Adrenal gland (tissue), 12 donors: ENCODE measurements around the gene EPHA10. TPM values are rescaled to one million over a fixed set of nuclear protein-coding genes. Genes with fewer than 3 reads are reported as not detected.

Experiments
- DNase-seq, 7 donors: peaks; one replicate each; pipeline ENCODE4 v3.0.0-alpha.2; 2019 to 2020
- H3K27ac ChIP-seq, 5 donors: fragments of 200-600 bp; sonication (generic) in 4 of 5; 1 replicate in 3 of 5; 2 replicates in 2 of 5; pipeline versions ENCODE4 v1.5.1 to v1.8.0; 2016 to 2020; ENCODE audit warnings: mild to moderate bottlenecking in 1 of 5
- H3K27me3 ChIP-seq: fragments of 200-600 bp; 2 replicates; pipeline ENCODE4 v1.8.0; 2021
- H3K36me3 ChIP-seq, 2 donors: fragments of 200-600 bp; replicated peaks in 1 of 2; 1 replicate in 1 of 2; 2 replicates in 1 of 2; pipeline versions ENCODE4 v1.5.1 to v1.8.0; 2018 to 2022
- H3K4me1 ChIP-seq, 2 donors: fragments of 200-600 bp; replicated peaks in 1 of 2; 1 replicate in 1 of 2; 2 replicates in 1 of 2; pipeline versions ENCODE4 v1.5.1 to v1.8.0; 2018 to 2021
- H3K4me3 ChIP-seq, 4 donors: fragments of 200-600 bp; sonication (generic) in 3 of 4; one replicate each; pipeline ENCODE4 v1.5.1; 2016 to 2018
- H3K9me3 ChIP-seq, 3 donors: fragments of 200-600 bp; sonication (generic) in 1 of 3; replicated peaks in 1 of 3; 1 replicate in 2 of 3; 2 replicates in 1 of 3; pipeline versions ENCODE4 v1.5.1 to v1.8.0; 2016 to 2021
- POLR2A ChIP-seq, 2 donors: fragments of 450-650 bp; IDR thresholded peaks; one replicate each; pipeline ENCODE4 v1.6.1; 2017; ENCODE audit warnings: antibody characterized with exemption in 2 of 2, mild to moderate bottlenecking in 2 of 2, moderate library complexity in 1 of 2
- WGBS, 4 donors: extraction: QIAGEN DNeasy Blood & Tissue Kit in 2 of 4; methylation state at CpG; one replicate each; pipeline versions ENCODE4 v1.1.5 to v1.1.7; 2013 to 2017; 5-methylcytosine and 5-hydroxymethylcytosine counted together
- intact Hi-C, 2 donors: fragments of 100-400 bp; cut with DNase I; formaldehyde crosslinking; loops; one replicate each; pipeline versions ENCODE4 v1.14.1 to v1.15.0; 2022 to 2023
- polyA plus RNA-seq, 3 donors: library from polyadenylated mRNA; stranded (reverse); fragments of 200-250 nt in 2 of 3; fragments of 350-450 nt in 1 of 3; fragmentation: Illumina TruSeq in 1 of 3; extraction: RNeasy Lipid Tissue Mini Kit (QIAGEN cat#74804) in 1 of 3; gene quantifications; one replicate each; pipeline ENCODE4 v1.2.3, GENCODE V29; 2013 to 2014
- small RNA-seq, 2 donors: library from RNA; depleted of rRNA; stranded (forward); fragments of <200 nt; gene quantifications; one replicate each; pipeline ENCODE3, GENCODE V24; 2016
- total RNA-seq, 9 donors: library from RNA; depleted of rRNA in 4 of 9; stranded (reverse); fragments of >200 nt in 4 of 9; fragments of 120-200 nt in 1 of 9; fragmentation: NEBNext Ultra II Directional in 1 of 9; extraction: Animal tissue kit (Norgen Biotek cat#: 25700) in 1 of 9; gene quantifications; one replicate each; pipeline versions ENCODE4 v1.1.0 to v1.2.4, GENCODE V29; 2013 to 2023
- TF ChIP-seq, protein P1 (sequence below), 6 experiments: fragments of 450-650 bp in 4 of 6; fragments of 200-600 bp in 2 of 6; sonication (generic) in 1 of 6; IDR thresholded peaks; 1 replicate in 5 of 6; 2 replicates in 1 of 6; pipeline versions ENCODE4 v1.5.1 to v1.8.0; 2016 to 2021; ENCODE audit warnings: antibody characterized with exemption in 6 of 6, mild to moderate bottlenecking in 2 of 6, moderate library complexity in 1 of 6
- donor health status: healthy with polysubstance abuse.
- donor health status: Bipolar disorder and iron deficiency.
- donor health status: DM: yes; HTN: yes; CAD: no.
- donor health status: DM: no; HTN: no; CAD: no.
- donor health status: DM: no; HTN: no; CAD: no.
- donor health status: DM: yes; HTN: yes; CAD: no.

Gene EPHA10
- total and polyA plus RNA-seq, 12 donors: 0.06 to 3.9 (median 0.48) TPM

DNA sequence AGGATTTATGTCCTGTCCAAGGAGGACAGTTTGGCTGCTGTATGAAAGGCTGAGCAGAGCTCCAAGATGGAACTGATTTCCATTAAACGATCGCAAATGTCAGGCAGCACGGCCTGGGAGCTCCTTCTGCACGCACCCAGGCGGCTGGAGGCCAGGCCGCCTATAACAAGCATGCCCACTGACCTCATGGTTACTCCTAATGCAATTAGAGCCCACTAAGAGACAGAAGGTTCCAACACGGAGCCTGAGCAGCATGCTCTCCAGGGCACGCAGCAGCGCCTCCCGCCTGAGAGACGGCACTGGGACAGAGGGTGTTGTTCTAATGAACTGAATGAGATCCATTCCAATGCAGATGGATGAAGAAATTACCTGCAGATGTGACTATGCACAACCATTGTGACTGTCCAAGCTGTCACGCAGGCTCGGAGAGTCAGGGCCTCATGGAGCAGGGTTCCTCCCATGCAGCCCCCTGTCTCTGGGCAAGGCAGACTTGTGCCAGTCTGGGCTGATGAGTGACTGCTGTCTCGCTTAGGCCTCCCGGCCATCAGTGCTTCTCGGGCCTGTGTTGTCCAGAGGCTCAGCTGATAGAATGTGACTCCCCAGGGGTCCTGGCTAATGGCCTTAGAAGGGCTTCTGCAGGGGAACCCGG, 97.8 kb downstream of the EPHA10 start:
- Histone ChIP-seq H3K27ac (no peak overlapping the region), H3K36me3 (no peaks in the 10 kb centered on the region), H3K9me3 (no peaks in the 10 kb centered on the region), H3K4me1 (no peaks in the 10 kb centered on the region), H3K27me3 (no peaks in the 10 kb centered on the region), H3K4me3 (no peak overlapping the region)
- no peak for TF ChIP-seq POLR2A (IDR thresholded peaks at IDR 0.05)
- TF ChIP-seq, protein P1, sequence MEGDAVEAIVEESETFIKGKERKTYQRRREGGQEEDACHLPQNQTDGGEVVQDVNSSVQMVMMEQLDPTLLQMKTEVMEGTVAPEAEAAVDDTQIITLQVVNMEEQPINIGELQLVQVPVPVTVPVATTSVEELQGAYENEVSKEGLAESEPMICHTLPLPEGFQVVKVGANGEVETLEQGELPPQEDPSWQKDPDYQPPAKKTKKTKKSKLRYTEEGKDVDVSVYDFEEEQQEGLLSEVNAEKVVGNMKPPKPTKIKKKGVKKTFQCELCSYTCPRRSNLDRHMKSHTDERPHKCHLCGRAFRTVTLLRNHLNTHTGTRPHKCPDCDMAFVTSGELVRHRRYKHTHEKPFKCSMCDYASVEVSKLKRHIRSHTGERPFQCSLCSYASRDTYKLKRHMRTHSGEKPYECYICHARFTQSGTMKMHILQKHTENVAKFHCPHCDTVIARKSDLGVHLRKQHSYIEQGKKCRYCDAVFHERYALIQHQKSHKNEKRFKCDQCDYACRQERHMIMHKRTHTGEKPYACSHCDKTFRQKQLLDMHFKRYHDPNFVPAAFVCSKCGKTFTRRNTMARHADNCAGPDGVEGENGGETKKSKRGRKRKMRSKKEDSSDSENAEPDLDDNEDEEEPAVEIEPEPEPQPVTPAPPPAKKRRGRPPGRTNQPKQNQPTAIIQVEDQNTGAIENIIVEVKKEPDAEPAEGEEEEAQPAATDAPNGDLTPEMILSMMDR (IDR thresholded peaks at IDR 0.05): no peak
- WGBS, 4 donors: 48 to 69% (median 60%) methylated on average over 7 to 17 of the region's 17 CpGs
- no peak for DNase-seq
- intact Hi-C loops: no loop called here

DNA sequence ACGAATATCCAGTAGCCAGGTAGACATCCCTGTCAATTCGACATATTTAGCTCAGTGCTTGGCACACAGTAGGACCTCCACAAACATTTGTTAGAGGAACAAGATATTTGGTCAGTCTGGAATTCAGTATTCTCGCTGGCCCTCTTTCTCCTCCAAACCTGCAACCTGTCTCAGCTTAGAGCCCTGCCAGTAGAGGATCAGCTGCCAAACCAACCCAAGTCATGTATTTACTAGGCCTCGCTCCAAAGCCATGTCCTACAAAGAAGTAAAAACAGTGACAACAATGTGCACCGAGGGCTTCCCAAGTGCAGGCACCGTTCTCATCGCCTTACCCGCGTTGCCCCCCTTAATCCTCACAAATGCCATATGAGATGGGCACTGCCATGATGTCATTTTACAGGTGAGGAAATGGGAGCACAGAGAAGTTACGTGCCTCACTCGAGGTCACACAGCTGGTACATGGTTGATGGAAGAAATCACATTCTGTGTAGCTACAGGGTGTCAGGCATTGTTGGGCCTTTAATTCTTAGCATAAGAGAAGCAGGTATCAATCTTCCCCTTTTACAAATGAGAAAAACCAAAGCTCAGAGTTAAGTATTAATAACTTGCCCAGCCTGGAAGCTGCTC, 98.6 kb downstream of the EPHA10 start:
- WGBS, 4 donors: 72 to 87% (median 81%) methylated on average over 11 of the region's 11 CpGs
- no peak for DNase-seq
- intact Hi-C loops: no loop called here
- Histone ChIP-seq H3K27me3 (no peaks in the 10 kb centered on the region), H3K4me3 (no peak overlapping the region), H3K9me3 (no peaks in the 10 kb centered on the region), H3K4me1 (no peaks in the 10 kb centered on the region), H3K27ac (no peak overlapping the region), H3K36me3 (no peaks in the 10 kb centered on the region)
- TF ChIP-seq, protein P1 (IDR thresholded peaks at IDR 0.05): no peak

Small RNA genes lying within 50 kb of the gene (small RNA-seq; reads per million reads assigned to genes)
- gene RF00019: 0 reads per million in 2 donors

Other genes starting within 250 kb of the EPHA10 start
- gene SNIP1, start 210.8 kb downstream of the EPHA10 start, total RNA-seq: 10 to 100 TPM; 11.6 to 22.4 (median 16.5) TPM
- 10 to 100 TPM in 1 of 3 donors, 1 to 10 TPM in 2; 4.0 to 11.2 (median 5.6) TPM for gene SNIP1, start 210.8 kb downstream of the EPHA10 start, polyA plus RNA-seq
- 10 to 100 TPM in 5 of 9 donors, 1 to 10 TPM in 4; 6.1 to 23.2 (median 11.7) TPM for gene DNALI1, start 208.2 kb downstream of the EPHA10 start, total RNA-seq
- gene DNALI1, start 208.2 kb downstream of the EPHA10 start, polyA plus RNA-seq: 10 to 100 TPM; 15.3 to 41.6 (median 37.9) TPM
- 10 to 100 TPM; 13.6 to 84.7 (median 26.4) TPM for gene GNL2, start 169.2 kb downstream of the EPHA10 start, total RNA-seq
- 100 to 1,000 TPM; 132 to 462 (median 225) TPM for gene GNL2, start 169.2 kb downstream of the EPHA10 start, polyA plus RNA-seq
- under 1 TPM in 5 of 9 donors, not detected in 4; 0.11 to 0.51 (median 0.23) TPM for gene RSPO1, start 130.2 kb downstream of the EPHA10 start, total RNA-seq
- under 1 TPM; 0.11 to 0.20 (median 0.16) TPM for gene RSPO1, start 130.2 kb downstream of the EPHA10 start, polyA plus RNA-seq
- 1 to 10 TPM in 7 of 9 donors, under 1 TPM in 2; 0.49 to 3.2 (median 1.3) TPM for gene CDCA8, start 72.6 kb downstream of the EPHA10 start, total RNA-seq
- gene CDCA8, start 72.6 kb downstream of the EPHA10 start, polyA plus RNA-seq: 1 to 10 TPM in 1 of 3 donors, under 1 TPM in 2; 0.54 to 1.6 (median 0.64) TPM
- 10 to 100 TPM in 2 of 9 donors, 1 to 10 TPM in 7; 4.9 to 12.0 (median 8.3) TPM for gene MANEAL, start 28.7 kb upstream of the EPHA10 start, total RNA-seq
- 10 to 100 TPM in 1 of 3 donors, 1 to 10 TPM in 2; 4.0 to 13.1 (median 4.4) TPM for gene MANEAL, start 28.7 kb upstream of the EPHA10 start, polyA plus RNA-seq
- gene C1orf122, start 42.7 kb upstream of the EPHA10 start, total RNA-seq: 100 to 1,000 TPM in 3 of 9 donors, 10 to 100 TPM in 6; 54.8 to 173 (median 86.3) TPM
- gene C1orf122, start 42.7 kb upstream of the EPHA10 start, polyA plus RNA-seq: 10 to 100 TPM; 21.0 to 87.0 (median 57.7) TPM
- gene YRDC, start 43.1 kb upstream of the EPHA10 start, total RNA-seq: 10 to 100 TPM in 7 of 9 donors, 1 to 10 TPM in 2; 8.3 to 31.1 (median 11.8) TPM
- gene YRDC, start 43.1 kb upstream of the EPHA10 start, polyA plus RNA-seq: 10 to 100 TPM in 1 of 3 donors, 1 to 10 TPM in 2; 5.4 to 14.0 (median 7.2) TPM
- gene MTF1, start 94.5 kb upstream of the EPHA10 start, total RNA-seq: 10 to 100 TPM in 4 of 9 donors, 1 to 10 TPM in 5; 2.3 to 28.0 (median 5.9) TPM
- gene MTF1, start 94.5 kb upstream of the EPHA10 start, polyA plus RNA-seq: 1 to 10 TPM; 1.4 to 9.8 (median 2.3) TPM
- 10 to 100 TPM; 11.6 to 32.3 (median 22.4) TPM for gene INPP5B, start 181.9 kb upstream of the EPHA10 start, total RNA-seq
- 10 to 100 TPM; 10.4 to 15.7 (median 11.3) TPM for gene INPP5B, start 181.9 kb upstream of the EPHA10 start, polyA plus RNA-seq
- 10 to 100 TPM; 30.1 to 95.9 (median 41.9) TPM for gene SF3A3, start 224.9 kb upstream of the EPHA10 start, total RNA-seq
- gene SF3A3, start 224.9 kb upstream of the EPHA10 start, polyA plus RNA-seq: 10 to 100 TPM; 24.3 to 78.5 (median 28.2) TPM
- 10 to 100 TPM in 8 of 9 donors, 1 to 10 TPM in 1; 5.8 to 47.6 (median 21.9) TPM for gene FHL3, start 240.4 kb upstream of the EPHA10 start, total RNA-seq
- 10 to 100 TPM in 2 of 3 donors, 1 to 10 TPM in 1; 8.6 to 39.5 (median 31.5) TPM for gene FHL3, start 240.4 kb upstream of the EPHA10 start, polyA plus RNA-seq
- gene UTP11, start 247.6 kb upstream of the EPHA10 start, total RNA-seq: 10 to 100 TPM; 25.8 to 71.9 (median 40.2) TPM
- gene UTP11, start 247.6 kb upstream of the EPHA10 start, polyA plus RNA-seq: 100 to 1,000 TPM in 1 of 3 donors, 10 to 100 TPM in 2; 16.0 to 133 (median 26.5) TPM